A204.1 (cell line): ENCODE measurements around the gene LTBP2.
"Not testable (repeated sequence)": the region's sequence is repeated elsewhere in the genome, so short reads cannot be mapped to it uniquely, and the experiment has no call there.

Experiments
- FAIRE-seq: peaks from 2 replicates; lab custom pipeline; 2012; peaks lifted over from hg19 to GRCh38; lab: Jason Lieb, UNC

The LTBP2 gene

DNA sequence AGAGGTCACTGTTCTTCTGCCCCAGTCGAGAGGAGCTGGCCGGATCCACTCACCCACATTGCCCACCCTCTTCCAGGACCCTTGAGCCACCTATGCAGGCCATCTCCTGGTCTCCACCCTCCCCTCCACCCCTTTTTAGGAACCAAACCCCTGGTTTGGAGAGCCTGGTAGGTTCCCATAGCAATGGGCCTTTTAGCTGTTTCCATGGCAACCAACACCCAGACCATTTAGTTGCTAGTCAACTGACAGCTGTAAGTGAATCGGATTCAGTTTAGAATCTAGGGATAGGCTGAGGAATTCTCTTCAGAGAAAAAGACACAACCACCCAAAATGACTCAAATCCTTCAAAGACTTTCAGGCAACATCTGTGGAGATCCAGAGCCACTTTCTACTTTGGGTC lies 135.4 kb downstream of the LTBP2 start:
- FAIRE-seq, result no peak

DNA sequence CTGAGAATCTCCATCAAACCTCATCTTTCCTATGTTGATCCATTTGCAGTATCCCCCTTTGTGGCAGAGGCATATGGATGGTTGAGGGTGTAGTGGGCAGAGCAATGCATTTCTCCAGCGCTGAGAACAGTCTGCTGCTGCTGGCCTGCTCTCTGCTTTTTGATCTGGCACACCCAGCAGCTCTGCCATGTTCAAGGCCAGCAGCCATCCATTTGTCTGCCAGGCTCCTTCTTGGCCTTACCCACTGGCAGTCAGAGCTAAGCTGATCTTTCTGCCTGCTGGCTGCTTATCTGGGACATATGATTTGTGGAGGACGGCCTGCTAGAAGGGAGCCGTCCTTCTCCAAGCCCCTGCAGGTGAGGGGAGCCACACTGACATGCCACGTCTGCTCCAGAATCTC lies 135.9 kb downstream of the LTBP2 start:
- no peak for FAIRE-seq

DNA sequence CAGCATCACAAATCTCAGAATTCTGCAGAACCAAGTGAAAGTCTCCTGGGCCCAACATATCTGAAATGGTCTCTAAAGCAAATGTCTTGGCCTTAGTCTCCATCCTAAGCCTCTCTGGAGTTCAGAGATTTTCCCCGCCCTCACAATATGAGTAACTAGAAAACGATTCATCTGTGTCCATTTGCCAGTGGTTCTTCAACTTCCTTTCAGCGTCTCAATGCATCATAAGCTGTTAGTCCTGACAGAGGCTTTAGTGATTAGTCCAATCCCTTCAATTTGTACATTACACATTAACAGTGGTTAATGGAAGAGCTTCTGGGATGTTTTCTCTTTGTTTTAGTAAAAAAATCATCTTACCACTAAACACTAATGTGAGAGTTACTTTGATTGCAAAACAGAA lies 136.4 kb downstream of the LTBP2 start:
- no peak for FAIRE-seq

DNA sequence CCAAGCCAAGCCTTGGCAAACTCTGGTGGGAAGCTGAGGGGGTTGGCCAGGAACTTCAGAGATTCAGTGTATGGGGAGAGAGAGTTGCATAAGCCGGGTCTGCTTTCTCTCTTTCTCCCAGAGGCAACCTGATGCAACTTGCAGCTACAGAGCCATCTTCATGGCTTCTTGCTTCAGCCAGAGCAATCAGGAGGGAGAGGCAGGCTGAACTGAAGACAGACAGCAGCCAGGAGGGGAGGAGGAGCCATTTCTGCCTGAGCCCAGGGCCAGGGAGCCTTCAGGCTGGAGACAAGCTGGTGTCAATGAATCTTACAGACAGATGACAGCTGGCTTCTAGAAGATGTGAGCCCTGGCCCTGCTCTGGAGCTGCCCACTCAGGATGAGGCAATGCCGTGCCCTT lies 137.7 kb downstream of the LTBP2 start:
- FAIRE-seq, result no peak

DNA sequence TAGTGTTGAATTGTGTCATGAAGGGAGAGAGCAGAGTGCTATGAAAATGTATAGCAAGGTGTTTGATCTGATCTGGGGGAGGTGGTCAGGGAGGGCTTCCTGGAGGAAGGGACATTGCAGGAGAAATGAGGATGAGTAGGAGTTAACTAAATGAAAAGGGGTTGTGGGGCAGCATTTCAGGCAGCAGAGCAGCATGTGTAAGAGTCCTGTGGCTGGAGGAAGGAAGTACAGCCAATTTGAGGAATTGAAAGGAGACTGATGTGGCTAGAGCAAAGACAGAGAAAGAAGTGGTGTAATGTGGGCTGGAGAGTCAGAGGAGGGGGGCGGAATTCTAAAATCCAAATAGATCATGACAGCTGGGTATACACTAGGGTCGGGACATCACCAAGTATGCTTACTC lies 139.4 kb downstream of the LTBP2 start:
- no peak for FAIRE-seq

DNA sequence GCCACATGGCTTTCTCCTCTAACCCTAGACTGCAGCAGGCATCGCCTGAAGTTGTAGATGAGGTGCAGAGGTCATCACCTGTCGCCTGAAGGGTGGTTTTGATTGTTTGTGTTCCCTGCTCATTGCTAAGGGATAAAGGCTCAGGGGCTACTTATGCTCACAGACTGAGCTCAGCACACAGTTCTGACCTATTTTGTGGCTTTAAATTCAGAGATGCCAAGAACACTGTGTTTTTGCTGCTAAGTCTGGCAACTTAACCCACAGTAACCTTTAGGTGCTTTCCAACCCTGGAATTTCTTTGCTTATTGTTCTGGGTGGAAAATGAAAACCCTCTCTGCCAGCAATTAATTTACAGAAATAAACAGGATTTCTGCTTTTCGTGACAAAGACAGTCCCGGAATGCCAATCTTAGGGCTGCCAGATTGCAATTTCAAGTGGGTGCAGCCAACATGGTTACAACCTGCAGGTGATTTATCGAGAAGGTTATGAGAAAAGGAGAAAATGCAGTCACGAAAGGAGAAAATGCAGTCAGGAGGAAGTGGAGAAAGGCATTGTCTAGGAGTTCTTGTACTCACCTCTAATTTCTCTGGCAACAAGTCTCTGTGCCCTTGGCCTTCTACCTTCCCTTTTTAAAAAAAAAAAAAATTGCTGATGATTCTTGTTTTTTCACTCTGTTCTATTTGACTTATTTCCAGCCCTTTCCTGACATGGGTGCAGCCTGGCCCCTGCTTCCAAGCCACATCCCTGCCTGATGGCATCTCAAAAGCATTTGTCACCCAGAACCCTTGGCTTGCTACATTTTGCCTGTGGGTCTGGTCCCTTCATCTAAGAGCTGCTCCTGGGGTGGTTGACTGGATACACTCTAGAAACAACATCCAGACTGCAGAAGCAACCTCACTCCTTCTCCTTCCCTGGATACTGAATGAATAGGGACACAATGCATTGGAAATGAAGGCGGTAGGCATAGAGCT lies 142.2 kb downstream of the LTBP2 start:
- no peak for FAIRE-seq

DNA sequence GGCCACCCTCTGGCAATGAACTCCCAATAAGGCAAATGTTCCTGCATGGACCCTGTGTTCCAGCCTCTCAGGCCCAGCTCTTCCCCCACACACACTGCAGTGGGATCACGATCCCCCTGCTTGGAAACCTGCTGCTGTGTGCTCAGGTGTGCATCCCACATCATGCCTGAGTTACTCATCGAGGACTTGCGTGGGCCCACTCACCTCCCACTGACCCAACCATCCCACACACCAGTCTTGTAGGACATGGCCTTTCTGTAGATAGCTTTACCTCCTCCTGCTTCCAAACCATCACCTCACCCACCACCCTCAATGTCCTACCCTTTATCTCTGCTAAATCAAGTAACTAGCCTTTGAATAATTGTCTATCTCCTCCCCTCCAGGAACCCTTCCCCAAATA lies 143.5 kb downstream of the LTBP2 start:
- FAIRE-seq, result no peak

DNA sequence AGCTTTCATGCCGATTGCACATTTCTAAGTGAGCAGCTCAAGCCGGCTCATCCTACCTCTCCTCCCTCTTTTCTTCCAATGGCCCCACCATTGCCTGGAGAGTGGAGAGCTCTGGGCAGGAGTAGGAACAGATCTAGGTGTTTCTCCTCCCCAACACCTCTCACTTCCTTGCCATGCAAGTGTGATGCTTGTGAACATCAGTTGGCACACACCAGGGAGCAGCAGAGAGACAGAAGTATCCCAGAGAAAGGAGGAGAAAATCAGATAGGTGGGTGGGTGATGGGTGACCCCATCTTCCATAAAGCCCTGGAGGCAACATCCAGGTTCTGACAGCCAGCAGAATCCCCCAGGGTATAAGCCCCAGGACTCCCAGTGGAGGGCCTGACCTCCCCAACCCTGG lies 146.7 kb downstream of the LTBP2 start:
- FAIRE-seq, result no peak

DNA sequence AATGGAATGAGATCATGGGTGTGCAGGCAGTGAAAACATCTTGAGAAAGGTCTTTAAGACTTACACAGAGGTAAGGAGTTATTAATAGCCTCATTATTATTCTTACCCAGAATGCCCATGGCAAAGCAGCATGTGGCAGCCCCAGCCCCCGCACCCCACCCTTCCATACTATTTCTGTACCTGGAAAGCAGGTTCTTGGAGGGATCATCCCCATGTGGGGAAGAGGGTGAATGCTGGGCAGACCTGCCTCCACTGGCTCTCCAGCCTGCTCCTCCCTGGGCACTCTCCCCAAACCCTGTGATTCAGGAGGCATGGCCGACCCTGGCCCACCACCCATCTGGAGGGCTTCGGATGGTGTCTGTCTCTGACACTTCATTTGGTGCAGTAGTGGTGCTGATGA lies 147.3 kb downstream of the LTBP2 start:
- FAIRE-seq, result no peak

DNA sequence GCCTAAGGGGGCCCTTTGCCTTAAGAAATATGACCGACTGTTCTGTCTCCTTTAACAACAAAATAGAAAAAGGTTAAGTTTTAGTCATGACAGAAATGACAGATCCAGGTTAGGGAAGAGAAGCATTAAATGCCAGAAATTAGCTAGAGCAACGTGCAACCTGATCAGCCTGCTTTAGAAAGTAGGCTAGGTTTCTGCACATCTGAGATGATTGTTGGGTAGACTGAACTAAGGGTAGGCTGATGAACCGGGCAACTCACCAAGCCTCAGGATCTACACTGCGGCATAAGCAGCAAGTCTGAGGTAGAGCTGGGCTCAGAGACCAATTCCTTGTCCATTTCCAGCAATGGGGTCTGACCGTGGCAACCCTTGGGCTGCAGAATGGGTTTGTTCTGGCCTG lies 148.3 kb downstream of the LTBP2 start:
- no peak for FAIRE-seq

DNA sequence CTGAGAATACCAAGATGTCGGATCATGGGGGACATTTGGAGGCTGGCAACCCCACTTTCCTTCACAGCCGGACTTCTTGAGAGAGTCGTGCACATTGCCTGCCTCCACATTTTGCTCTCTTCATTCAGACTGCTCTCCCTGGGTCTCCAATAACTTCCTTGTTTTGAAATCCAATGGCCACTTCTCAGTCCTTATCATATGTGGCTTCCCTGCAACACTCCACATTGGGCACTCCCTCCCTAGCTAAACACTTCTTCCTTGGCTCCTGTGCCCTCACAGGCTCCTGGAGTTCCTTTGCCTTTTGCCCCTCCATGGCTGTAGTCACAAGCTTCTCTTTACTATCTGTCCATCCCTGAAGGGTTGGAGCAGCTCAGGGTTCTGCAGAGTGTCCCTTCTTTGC lies 149.0 kb downstream of the LTBP2 start:
- no peak for FAIRE-seq

DNA sequence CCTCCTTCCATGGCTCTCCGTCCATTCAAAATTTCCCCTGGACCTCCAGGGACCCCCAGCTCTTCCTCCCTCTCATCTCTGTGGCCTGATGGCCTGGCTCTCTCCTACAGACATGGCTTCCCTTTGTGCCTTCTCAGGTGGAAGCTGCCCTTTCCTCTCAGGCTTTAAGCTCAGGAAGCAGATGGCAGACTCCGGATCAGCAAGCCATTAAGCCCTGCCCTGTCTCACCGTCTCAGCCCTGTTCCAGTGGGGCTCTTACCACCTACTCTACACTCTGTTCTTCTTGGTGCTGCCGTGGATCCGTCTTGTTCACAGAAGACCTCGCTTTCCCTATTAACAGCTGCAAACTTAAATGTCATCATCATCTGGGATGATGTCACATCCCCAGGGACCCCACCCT lies 152.1 kb downstream of the LTBP2 start:
- FAIRE-seq, result no peak

DNA sequence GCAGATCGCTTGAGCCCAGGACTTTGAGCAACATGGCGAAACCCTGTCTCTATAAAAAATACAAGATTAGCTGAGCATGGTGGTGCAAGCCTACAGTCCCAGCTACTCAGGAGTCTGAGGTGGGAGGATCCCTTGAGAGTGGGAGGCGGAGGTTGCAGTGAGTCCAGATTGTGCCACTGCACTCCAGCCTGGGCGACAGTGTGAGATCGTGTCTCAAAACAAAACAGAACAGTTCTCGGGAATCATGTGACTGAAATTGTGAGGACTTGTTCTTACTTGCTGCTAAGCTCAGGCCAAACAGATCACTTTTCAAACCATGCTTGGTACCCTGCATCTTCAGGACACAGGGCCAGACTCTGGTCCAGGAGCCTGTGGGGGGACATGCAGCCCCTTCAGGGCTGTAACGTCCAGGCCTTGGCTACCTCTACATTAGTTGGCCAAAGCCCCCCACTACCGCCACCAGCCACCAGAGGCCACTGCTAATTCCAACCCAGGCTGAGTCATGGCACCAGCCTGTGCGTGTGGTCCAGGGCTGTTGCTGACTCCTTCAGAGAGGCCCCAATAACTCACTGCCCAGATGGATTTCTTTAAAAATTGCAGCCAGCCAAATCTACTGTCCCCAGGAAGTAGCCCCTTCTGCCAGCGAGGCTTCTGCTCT lies 152.6 kb downstream of the LTBP2 start:
- no peak for FAIRE-seq

DNA sequence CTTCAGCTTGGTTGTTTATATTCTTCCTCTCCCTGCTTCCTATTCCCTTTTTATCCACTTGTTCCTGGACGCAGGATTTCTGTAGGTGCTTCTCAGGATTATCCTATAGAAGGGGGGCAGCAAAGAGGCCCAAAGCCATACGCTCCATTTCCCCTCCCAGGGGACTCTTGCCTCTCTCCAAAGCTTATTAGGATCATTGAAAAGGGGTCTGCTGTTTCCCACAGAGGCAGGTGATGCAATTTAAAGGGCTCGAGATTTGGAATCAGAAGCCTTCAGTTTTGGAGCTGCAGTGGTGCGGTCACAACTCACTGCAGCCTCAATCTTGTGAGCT lies 154.5 kb downstream of the LTBP2 start:
- no peak for FAIRE-seq

DNA sequence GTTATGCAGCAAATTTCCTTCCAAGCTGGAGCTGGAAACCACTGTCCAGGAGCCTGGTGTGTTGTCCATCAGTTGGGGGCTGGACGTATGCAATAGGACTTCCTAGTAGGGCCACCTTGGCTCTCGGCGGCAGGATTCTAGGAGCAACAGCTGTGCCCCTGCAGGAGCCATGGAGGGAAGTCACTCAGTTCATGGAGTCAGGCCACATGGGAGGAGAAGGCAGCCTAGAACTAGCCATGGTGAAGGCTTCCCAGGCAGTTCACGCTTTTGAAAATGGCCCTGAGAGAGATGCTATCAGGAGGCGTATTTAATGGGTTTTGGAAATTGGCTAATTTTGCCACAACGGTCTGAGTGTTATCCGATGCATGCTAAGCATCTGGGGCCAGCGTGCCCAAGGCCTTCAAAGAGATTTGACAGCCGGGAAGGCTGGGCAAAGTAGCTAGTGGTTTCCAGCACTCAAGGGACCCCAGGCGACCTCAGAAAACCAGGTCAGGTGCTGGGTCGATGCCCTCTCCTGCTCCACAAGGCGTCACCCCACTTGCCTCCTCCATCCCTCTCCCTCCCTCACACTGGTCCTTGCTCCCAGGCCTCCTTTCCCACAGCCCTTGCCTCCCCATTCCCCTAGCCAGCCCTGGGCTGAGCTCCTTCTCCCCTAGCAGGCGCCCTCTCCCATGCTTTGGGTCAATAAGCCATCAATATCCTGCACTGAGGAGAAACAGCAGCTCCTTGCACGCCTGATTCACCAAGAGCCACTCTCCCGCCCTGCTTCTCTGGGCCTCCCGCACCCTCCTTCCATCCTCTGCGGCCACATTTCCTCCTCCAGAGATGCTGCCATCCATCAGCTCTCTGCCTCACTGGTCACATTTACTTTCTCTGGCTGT lies 155.1 kb downstream of the LTBP2 start:
- no peak for FAIRE-seq

DNA sequence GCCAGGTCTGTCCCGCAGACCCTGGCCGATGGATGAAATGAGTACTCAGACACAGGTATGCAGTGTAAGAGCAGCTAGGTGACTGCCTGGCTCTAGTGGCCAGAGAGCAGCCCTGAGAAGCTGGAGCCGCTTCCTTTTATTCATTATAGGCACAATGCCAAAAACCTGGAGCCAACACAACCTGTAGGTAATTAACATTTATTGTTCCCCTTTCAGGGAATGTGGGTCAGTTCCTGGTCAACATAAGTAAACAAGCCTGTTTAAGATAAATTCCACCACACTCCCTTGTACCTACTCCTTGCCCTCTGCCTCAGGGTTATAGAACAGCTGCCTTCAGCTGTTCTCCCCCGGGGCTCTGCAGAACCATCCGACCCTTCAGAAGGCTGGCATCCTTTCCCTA lies 157.6 kb downstream of the LTBP2 start:
- not testable (repeated sequence) for FAIRE-seq
